Activated CD4-positive, alpha-beta T cell treated with anti-CD3 and anti-CD28 coated beads, Interleukin-2, amount 50 U/mL, for 1 hour (primary cell): ENCODE data around the gene SLC25A21.
"Not testable (repeated sequence)": the region's sequence is repeated elsewhere in the genome, so short reads cannot be mapped to it uniquely, and the experiment has no call there.

ENCODE experiments used
- DNase-seq: peaks from one replicate; pipeline ENCODE4 v3.0.0-alpha.2; 2020

SLC25A21 gene

DNA sequence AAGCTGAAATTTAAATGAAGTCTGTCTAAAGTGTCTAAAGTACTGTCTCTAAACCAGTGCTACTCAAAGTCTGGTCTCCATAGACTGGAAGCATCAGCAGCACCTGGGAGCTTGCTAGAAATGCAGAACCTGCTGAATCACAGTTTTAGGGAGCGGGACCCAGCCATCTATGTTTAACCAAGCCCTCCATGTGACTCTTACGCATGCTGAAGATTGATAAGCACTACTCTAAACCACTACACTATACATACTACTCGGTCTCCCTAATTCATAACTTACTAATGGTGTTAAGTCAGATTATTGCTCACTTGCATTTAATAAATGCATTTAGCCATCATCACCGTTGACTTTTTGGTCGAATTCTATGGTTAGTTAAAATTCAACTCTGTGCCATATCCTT, 88.8 kb downstream of the SLC25A21 start:
- DNase-seq, result no peak

DNA sequence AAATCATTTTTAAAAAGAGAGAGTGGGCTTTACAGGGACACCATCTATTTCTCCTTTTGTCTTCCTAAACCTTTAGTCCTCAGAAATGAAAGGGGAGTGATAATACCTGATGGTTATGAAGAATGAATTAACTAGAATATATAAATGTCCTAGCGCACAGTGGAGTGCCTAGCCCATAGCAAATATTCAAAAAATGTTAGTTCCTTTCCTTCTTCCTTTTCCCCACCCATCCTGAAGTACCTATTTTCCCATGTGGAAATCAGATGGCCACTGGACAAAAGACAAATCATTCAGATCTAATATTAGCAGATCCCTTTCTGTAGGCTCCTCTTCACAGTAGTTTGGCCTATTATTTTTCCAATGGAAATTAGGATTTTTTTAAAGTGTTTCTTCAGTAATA, 90.0 kb downstream of the SLC25A21 start:
- no peak for DNase-seq

DNA sequence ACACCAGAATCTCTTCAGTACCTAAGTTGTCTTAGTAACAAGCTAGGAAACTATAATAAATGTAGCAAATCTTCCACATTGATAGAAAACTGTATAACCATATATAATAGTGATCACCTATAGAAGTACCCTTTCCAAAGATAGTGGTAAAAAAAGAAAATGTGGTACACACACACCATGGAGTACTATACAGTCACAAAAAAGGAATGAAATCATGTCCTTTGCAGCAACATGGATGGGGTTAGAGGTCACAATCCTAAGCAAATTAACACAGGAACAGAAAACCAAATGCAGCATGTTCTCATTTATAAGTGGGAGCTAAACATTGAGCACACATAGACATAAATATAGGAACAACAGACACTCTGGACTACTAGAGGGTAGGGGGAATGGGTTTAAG, 90.5 kb downstream of the SLC25A21 start:
- DNase-seq, result no peak

- DNase-seq, result no peak
These were observed 91.2 kb downstream of the SLC25A21 start for GRCh38 chr14:37081218-37081617.

DNA sequence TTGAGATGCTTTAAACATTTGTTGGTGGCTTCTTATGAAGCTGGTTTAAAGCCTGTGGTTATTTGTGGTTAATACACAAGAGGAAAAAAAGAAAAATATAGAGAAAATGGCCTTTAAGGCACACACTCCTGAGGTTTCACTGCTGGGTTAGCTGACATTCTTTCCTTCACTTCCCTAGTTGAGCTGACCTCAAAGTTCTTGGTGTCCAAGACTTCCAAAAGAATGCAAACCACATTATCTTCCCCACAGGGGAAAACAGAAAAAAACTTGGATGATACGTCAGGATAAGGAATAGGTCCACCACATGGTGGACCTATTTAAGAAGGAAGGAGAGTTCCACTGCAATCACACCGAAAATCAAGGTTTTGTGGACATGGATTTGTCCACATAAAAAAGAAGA, 94.3 kb downstream of the SLC25A21 start:
- DNase-seq, result no peak

DNA sequence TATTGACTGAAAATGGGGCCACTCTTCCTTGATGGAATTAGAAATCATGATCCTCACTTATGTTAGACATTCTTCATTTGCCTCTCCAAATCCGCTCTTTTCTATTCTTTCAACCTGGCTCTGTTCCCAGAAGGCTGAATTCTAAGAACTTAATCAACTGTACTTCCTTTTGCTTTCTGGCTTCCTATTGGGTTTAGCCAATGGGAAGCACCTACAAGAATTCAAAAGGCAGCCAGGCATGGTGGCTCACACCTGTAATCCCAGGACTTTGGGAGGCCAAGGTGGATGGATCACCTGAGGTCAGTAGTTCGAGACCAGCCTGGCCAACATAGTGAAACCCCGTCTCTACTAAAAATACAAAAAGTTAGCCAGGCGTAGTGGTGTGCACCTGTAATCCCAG, 98.1 kb downstream of the SLC25A21 start:
- not testable (repeated sequence) for DNase-seq

- no peak for DNase-seq
These were observed 108.8 kb downstream of the SLC25A21 start for GRCh38 chr14:37063467-37064240.

- DNase-seq, result no peak
These were observed 110.1 kb downstream of the SLC25A21 start for GRCh38 chr14:37062191-37062803.

DNA sequence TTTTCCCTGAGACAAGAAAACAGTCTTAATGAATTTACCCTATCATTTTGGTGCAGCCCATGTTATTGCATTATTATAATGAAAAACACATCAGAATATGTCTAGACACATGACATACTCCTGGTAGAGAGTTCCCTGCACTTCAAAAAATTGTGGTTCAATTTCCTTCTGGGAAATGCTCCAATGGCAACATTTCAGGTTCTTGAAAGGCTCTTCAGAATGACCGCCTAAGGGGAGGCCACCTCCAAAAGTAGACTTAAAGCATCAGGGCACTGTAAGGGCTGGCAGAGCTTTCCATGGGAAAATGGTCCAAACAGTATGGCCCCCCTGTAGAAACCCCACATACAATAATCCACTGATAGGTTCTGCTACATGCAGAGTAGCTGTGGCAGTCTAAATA, 110.7 kb downstream of the SLC25A21 start:
- DNase-seq, result no peak

DNA sequence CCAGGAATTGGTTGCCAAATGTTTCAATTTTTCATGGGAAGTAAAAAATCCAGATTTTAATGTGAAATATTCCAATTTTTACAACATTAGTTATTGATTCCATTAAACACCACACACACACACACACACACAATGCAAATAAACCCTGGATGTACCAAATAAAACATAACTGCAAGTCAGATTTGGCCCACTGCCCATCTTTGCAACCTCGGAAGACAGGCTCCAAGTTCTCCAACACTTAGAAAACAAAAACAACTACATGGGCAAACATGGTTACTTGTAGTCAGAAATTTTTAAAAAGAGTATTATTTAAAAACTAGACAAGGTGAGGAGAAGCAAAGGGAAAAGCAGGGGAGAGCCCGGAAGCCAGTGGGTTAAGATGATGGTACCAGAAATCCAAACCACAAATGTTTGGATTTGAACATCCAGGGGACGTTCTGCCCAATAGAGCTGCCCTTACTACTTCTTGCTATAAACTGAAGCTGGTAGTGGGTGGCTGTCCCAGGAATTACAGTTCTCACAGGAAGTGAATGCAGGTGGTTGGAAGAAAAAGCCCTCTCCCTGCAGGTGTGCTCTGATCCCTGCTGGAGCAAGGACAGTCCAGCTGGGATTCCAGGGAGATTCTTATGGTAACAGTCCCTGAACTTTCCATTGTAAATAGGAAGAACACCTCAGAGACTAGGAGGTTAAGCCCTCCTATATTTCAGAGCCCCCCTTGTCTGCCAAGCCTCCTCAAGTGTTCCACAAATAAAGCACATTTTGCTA, 111.7 kb downstream of the SLC25A21 start:
- DNase-seq, result no peak

DNA sequence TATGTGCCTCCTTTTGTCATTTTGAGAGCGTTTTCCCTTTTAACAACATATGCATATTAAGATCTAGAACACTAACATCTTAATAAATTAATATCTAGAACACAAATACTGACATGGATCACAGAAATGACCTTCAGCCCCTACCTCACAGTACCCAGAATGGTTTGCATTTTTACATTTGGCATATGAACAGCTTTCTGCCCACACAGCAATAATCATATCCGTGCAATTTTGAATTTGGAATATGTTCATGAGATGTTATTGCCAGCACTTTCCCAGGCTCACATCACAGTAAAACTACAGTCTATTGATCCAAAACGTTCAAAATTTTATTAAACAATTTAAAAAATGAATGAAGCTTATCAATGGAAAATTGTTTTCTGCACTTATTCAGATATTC, 114.6 kb downstream of the SLC25A21 start:
- no peak for DNase-seq

DNA sequence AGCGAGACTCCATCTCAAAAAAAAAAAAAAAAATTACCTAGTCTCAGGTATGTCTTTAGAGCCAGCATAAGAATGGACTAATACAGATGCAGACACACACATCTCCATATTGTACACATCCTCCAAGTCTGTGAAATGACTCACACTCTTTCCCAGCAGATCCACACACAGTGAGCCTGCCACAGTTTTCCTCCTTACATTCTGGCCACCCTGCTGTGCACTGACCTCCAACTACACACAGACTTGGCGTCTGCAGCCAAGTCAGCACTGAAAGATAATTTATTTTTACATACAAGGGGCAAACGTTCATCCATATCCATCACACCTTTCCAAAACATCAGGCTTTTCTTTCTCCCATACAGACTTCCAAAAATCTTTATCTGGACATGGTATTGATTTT, 115.9 kb downstream of the SLC25A21 start:
- no peak for DNase-seq

- no peak for DNase-seq
These were observed 117.5 kb downstream of the SLC25A21 start for GRCh38 chr14:37054869-37055268.

DNA sequence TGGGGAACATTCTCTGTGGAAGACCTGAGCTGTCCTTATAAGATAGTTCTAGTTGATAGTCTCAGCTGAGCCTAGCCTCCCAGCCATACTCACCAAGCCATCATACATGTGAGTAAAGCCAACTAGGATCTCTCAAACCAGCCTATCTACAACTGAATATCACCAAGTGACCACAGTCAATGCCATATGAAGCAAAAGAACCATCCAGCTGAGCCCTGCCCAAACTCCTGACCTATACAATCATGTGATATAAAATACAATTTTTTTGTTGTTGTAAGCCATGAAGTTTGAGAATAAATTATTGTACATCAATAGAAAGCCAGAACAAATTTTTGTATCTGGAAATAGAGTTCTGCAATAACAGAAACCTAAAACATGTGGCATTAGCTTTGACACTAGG, 118.3 kb downstream of the SLC25A21 start:
- DNase-seq, result no peak

DNA sequence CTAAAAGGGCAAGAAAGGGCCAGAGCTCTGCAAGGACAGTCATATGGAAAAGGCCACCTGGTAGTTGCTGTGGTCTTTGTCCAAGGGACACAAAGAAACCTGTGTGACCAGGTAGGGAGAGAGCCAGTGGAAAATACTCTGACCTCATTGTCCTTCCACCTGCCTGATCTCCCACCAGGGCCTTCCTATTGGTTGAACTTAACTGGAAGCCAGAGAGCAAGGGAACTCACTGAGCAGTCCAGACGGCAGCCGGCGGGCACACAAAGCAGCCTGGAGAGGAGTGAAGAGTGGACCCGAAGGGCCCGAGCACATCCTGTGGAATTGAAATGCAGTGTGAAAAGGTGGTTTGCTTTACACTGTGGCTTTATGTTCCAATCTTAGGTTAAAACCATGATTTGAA, 120.7 kb downstream of the SLC25A21 start:
- DNase-seq, result no peak

DNA sequence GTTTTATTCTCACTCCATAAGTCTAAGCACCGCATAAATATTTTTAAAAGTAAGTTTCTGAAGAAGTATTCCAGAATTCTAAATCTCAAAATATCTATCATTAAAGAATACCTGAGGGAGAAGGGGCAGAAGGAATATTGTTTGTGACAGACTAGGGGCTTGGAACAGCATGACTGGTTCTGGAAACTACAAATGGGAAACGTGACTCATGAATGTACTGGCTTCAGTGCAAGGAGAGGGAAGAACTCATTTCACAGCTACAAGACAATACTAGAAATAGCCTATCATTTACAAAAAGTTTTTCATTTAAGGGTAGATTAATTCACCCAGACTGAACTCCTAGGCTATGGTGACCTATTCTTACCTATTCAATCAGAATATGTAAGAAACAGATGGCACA, 121.3 kb downstream of the SLC25A21 start:
- DNase-seq, result no peak

DNA sequence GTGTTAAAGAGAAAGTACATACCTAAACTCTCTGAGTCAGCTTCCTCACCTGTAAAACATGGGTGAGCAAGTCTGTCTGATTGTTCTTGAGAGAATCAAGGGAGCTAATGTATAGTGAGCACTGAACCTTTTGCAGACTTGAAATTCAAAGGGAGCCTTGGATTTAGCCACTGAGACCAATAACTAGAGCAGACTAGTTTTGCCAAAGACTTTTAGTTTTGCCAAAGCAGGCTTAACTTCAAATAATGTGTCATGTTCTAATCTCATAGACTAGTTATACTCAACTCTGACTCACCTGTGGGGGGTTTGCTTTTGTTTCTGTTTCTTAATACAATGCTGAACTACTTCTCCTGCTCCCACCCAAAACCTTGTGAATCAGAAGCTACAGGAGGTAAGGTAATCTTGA, 123.7 kb downstream of the SLC25A21 start:
- no peak for DNase-seq

- DNase-seq, result no peak
These were observed 124.4 kb downstream of the SLC25A21 start for GRCh38 chr14:37047996-37048395.

DNA sequence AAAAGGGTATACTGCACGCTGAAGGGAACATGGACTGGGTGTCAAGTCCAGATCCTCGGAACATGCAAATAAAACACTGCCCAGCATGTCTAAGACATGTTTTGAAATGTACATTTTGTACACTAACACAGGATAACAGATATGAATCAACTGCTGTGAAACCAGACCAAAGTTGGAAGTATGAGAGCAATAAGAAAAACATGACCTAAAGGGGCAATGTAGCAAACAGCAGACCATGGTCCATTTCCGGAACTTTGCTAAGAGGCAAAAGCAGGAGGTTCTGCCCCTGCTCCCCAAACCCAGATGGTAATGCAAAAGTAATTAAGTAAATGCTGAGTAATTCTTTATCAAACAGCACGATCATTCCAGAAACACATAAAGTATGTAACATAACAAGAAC, 125.2 kb downstream of the SLC25A21 start:
- DNase-seq, result no peak

DNA sequence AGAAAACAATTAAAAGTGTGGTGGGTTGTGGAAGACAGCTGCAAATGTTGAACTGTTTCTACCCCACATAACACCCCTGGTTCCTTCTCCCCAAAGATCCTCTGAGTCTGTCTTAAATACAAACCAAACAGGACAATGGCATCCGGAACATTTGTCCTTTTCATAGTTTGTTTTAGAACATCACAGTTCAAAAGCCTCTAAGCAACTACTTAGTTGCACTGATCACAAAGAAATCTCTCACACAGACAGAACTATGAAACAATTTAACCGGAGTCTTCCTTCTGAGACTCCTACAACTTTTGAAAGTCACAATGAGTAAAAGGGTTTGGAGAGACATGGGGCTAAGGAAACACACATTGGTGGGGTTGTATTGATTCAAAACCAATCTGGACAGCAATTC, 125.6 kb downstream of the SLC25A21 start:
- DNase-seq, result no peak

DNA sequence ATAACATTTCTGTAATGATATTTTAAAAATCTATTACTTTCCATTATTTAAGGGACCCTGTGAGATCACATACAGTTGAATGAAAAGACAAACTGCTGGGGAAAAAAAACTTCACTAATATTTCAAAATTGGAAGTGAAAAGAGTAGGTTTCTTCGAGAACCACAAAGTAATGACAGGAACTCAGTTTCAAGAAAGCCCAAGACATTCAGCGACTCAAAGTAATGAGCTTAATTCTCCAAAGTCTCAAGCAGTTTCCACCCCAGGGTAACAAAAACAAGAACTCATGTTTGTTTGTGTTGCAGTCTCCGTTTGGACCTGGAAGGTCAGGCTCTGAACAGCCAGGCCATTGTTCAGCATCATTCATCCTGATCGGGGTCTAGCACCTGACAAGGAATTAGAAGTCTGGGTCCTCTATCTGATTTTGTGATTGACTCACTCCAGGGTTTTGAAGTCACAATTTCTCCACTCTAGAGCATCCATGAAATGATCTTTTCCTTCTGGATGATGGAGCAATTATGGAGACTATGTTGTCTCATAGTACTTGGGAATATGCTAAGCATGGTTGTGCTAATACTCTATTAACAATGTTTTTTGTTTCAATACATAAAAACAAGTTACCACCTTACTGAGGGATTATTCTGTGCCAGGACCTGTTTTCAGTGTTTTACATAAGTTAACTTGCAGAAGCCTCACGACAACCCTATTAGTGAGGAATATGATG, 126.9 kb downstream of the SLC25A21 start:
- no peak for DNase-seq

GRCh38 chr14:37037636-37038387, 134.6 kb downstream of the SLC25A21 start:
- DNase-seq, result no peak
